Kidney (tissue), 14 donors: ENCODE data around the gene FBXO11. TPM values are rescaled to one million over a fixed set of nuclear protein-coding genes. Genes with fewer than 3 reads are reported as not detected.

Experiments
- DNase-seq, 5 donors: peaks; one replicate each; pipeline ENCODE4 v3.0.0-alpha.2; 2013 to 2020
- FAIRE-seq: peaks from 2 replicates; lab custom pipeline; 2012; peaks lifted over from hg19 to GRCh38; lab: Jason Lieb, UNC
- H3K27ac ChIP-seq, 2 donors: one replicate each; pipeline ENCODE4 v1.7.0; 2013; ENCODE audit warnings: low read depth in 2 of 2, low read length in 2 of 2, inconsistent platforms in 1 of 2
- H3K27me3 ChIP-seq: one replicate; pipeline ENCODE4 v1.7.1; 2013; ENCODE audit warnings: low read length, inconsistent platforms; ENCODE audit not compliant: control insufficient read depth, insufficient read depth
- H3K36me3 ChIP-seq, 3 donors: one replicate each; pipeline versions ENCODE4 v1.7.0 to v1.7.1; 2013; ENCODE audit warnings: low read length in 3 of 3, control low read depth in 1 of 3, inconsistent platforms in 1 of 3; ENCODE audit not compliant: insufficient read depth in 3 of 3, control insufficient read depth in 2 of 3
- H3K4me1 ChIP-seq, 3 donors: one replicate each; pipeline versions ENCODE4 v1.7.0 to v1.7.1; 2013; ENCODE audit warnings: low read length in 3 of 3, inconsistent platforms in 1 of 3, low read depth in 1 of 3; ENCODE audit not compliant: control insufficient read depth in 2 of 3, insufficient read depth in 2 of 3
- H3K4me3 ChIP-seq, 3 donors: one replicate each; pipeline versions ENCODE4 v1.7.0 to v1.8.1; 2013; ENCODE audit warnings: low read length in 3 of 3, control low read depth in 1 of 3, inconsistent platforms in 1 of 3
- H3K9ac ChIP-seq, 3 donors: one replicate each; pipeline versions ENCODE4 v1.7.0 to v1.7.1; 2013; ENCODE audit warnings: low read length in 3 of 3, control low read depth in 1 of 3, inconsistent platforms in 1 of 3
- H3K9me3 ChIP-seq, 3 donors: one replicate each; pipeline versions ENCODE4 v1.7.0 to v1.7.1; 2013; ENCODE audit warnings: low read length in 3 of 3, control low read depth in 1 of 3, inconsistent platforms in 1 of 3; ENCODE audit not compliant: control insufficient read depth in 2 of 3, insufficient read depth in 1 of 3
- intact Hi-C: fragments of 100-400 bp; cut with DNase I; formaldehyde crosslinking; loops from one replicate; pipeline ENCODE4 v1.11.1; 2022
- polyA plus RNA-seq: library from polyadenylated mRNA; stranded (reverse); fragments of 350-450 nt; fragmentation: Illumina TruSeq; extraction: RNeasy Lipid Tissue Mini Kit (QIAGEN cat#74804); gene quantifications from one replicate; pipeline ENCODE4 v1.2.3, GENCODE V29; 2014; ENCODE audit warnings: low read depth, low replicate concordance; ENCODE audit not compliant: insufficient read depth
- total RNA-seq: library from RNA; stranded (reverse); fragmentation: NEBNext Ultra II Directional; extraction: Animal tissue kit (Norgen Biotek cat#: 25700); gene quantifications from one replicate; pipeline ENCODE4 v1.2.1, GENCODE V29; 2021
- TF ChIP-seq, protein P1 (sequence below): IDR thresholded peaks from 3 replicates; pipeline ENCODE4 v1.5.1; 2012; ENCODE audit warnings: mild to moderate bottlenecking, moderate library complexity, borderline replicate concordance; ENCODE audit not compliant: insufficient read depth; ENCODE audit errors: extremely low read depth
- donor health status: control.
- donor health status: control.
- donor health status: control.
- donor health status: control.
- donor health status: control.
- donor health status: DM: yes; HTN: yes; CAD: no.
- donor health status: Normal renal cell carcinoma (clear cell type).

The FBXO11 gene
- total and polyA plus RNA-seq, 2 donors from 2014 or later = 21.9 to 68.7 TPM

GRCh38 chr2:47937677-47938076, 31.4 kb upstream of the FBXO11 start:
- intact Hi-C loops = no loop called here
- DNase-seq (no peak), FAIRE-seq (no peak)
- TF ChIP-seq, protein P1, sequence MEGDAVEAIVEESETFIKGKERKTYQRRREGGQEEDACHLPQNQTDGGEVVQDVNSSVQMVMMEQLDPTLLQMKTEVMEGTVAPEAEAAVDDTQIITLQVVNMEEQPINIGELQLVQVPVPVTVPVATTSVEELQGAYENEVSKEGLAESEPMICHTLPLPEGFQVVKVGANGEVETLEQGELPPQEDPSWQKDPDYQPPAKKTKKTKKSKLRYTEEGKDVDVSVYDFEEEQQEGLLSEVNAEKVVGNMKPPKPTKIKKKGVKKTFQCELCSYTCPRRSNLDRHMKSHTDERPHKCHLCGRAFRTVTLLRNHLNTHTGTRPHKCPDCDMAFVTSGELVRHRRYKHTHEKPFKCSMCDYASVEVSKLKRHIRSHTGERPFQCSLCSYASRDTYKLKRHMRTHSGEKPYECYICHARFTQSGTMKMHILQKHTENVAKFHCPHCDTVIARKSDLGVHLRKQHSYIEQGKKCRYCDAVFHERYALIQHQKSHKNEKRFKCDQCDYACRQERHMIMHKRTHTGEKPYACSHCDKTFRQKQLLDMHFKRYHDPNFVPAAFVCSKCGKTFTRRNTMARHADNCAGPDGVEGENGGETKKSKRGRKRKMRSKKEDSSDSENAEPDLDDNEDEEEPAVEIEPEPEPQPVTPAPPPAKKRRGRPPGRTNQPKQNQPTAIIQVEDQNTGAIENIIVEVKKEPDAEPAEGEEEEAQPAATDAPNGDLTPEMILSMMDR = no peak
- no peak overlapping the region for H3K4me3 ChIP-seq
- H3K36me3 ChIP-seq = no peaks in the 10 kb centered on the region
- H3K9me3 ChIP-seq = no peaks in the 10 kb centered on the region
- no peaks in the 10 kb centered on the region for H3K27me3 ChIP-seq
- no peak overlapping the region for H3K27ac ChIP-seq
- H3K4me1 ChIP-seq = no peaks in the 10 kb centered on the region
- no peak overlapping the region for H3K9ac ChIP-seq

- DNase-seq = no peak
- intact Hi-C loops = no loop called here
- Histone ChIP-seq H3K4me1 (no peaks in the 10 kb centered on the region), H3K4me3 (no peak overlapping the region), H3K9ac (no peak overlapping the region), H3K27me3 (no peaks in the 10 kb centered on the region), H3K36me3 (no peaks in the 10 kb centered on the region), H3K27ac (no peak overlapping the region), H3K9me3 (no peaks in the 10 kb centered on the region)
- TF ChIP-seq, protein P1 = no peak
- FAIRE-seq = no peak
These were observed 28.8 kb upstream of the FBXO11 start for GRCh38 chr2:47935071-47935470.

GRCh38 chr2:47918043-47918442, 11.7 kb upstream of the FBXO11 start:
- DNase-seq (no peak), FAIRE-seq (no peak)
- Histone ChIP-seq H3K4me1 (no peaks in the 10 kb centered on the region), H3K27ac (no peak overlapping the region), H3K36me3 (no peaks in the 10 kb centered on the region), H3K4me3 (no peak overlapping the region), H3K9ac (no peak overlapping the region), H3K27me3 (no peaks in the 10 kb centered on the region), H3K9me3 (no peaks in the 10 kb centered on the region)
- TF ChIP-seq, protein P1 = no peak
- intact Hi-C loops = no loop called here
